GM19025 (cell line): Measurements from ENCODE around the gene GALNT12.

Source experiments
- ATAC-seq: cut with Tn5 transposase; IDR thresholded peaks from one replicate; pipeline ENCODE4 v1.9.1; 2021; ENCODE audit warnings: mild to moderate bottlenecking, low read depth, moderate library complexity; ENCODE audit not compliant: unreplicated experiment

Gene GALNT12

GRCh38 chr9:98830554-98830953, 23.1 kb downstream of the GALNT12 start:
- ATAC-seq, result no peak

GRCh38 chr9:98831696-98832095, 24.2 kb downstream of the GALNT12 start:
- ATAC-seq, result no peak

GRCh38 chr9:98832768-98833089, 25.3 kb downstream of the GALNT12 start:
- no peak for ATAC-seq

GRCh38 chr9:98833090-98833956, 25.9 kb downstream of the GALNT12 start:
- no peak for ATAC-seq

- no peak for ATAC-seq
Measured at GRCh38 chr9:98834386-98834785, 26.9 kb downstream of the GALNT12 start.

- ATAC-seq, result no peak
Measured at GRCh38 chr9:98836206-98836605, 28.7 kb downstream of the GALNT12 start.

- ATAC-seq, result no peak
Measured at GRCh38 chr9:98837516-98837915, 30.0 kb downstream of the GALNT12 start.

GRCh38 chr9:98838155-98838867, 30.8 kb downstream of the GALNT12 start:
- no peak for ATAC-seq

GRCh38 chr9:98838868-98839565, 31.5 kb downstream of the GALNT12 start:
- ATAC-seq, result no peak

- ATAC-seq, result no peak
Measured at GRCh38 chr9:98839724-98840123, 32.3 kb downstream of the GALNT12 start.

GRCh38 chr9:98842510-98842909, 35.0 kb downstream of the GALNT12 start:
- no peak for ATAC-seq

GRCh38 chr9:98846081-98846480, 38.6 kb downstream of the GALNT12 start:
- ATAC-seq, result no peak

GRCh38 chr9:98846879-98847278, 39.4 kb downstream of the GALNT12 start:
- ATAC-seq, result no peak

- peak; percentile 66 for ATAC-seq
Measured at GRCh38 chr9:98848450-98849149, 41.1 kb downstream of the GALNT12 start.

GRCh38 chr9:98849563-98849962, 42.1 kb downstream of the GALNT12 start:
- no peak for ATAC-seq

- ATAC-seq, result no peak
Measured at GRCh38 chr9:98850851-98851729, 43.6 kb downstream of the GALNT12 start.

GRCh38 chr9:98851730-98852459, 44.4 kb downstream of the GALNT12 start:
- ATAC-seq, result no peak

GRCh38 chr9:98852460-98852734, 44.9 kb downstream of the GALNT12 start:
- ATAC-seq, result no peak

GRCh38 chr9:98852961-98853360, 45.5 kb downstream of the GALNT12 start:
- no peak for ATAC-seq
